ENCODE data around the gene KCNIP4. TPM values are rescaled to one million over a fixed set of nuclear protein-coding genes. Genes with fewer than 3 reads are reported as not detected.

The KCNIP4 gene
- total RNA-seq, 1 donor from 2014 or later = not detected

GRCh38 chr4:21195682-21196081, 752.9 kb downstream of the KCNIP4 start:
- ChIA-PET POLR2A (no interaction called here), CTCF (no interaction called here)
- no peaks in the 10 kb centered on the region for H3K4me1 Mint-ChIP-seq
- ATAC-seq (ENCODE audit: low read depth) = no peak
- no peak overlapping the region for H3K4me3 Mint-ChIP-seq
- intact Hi-C loops (cut with micrococcal nuclease) = no loop called here
- H3K27ac Mint-ChIP-seq = no peak overlapping the region
- H3K9me3 Mint-ChIP-seq = peaks cover 4% of the 10 kb centered on the region
- DNase-seq = no peak
- TF ChIP-seq, protein P1, sequence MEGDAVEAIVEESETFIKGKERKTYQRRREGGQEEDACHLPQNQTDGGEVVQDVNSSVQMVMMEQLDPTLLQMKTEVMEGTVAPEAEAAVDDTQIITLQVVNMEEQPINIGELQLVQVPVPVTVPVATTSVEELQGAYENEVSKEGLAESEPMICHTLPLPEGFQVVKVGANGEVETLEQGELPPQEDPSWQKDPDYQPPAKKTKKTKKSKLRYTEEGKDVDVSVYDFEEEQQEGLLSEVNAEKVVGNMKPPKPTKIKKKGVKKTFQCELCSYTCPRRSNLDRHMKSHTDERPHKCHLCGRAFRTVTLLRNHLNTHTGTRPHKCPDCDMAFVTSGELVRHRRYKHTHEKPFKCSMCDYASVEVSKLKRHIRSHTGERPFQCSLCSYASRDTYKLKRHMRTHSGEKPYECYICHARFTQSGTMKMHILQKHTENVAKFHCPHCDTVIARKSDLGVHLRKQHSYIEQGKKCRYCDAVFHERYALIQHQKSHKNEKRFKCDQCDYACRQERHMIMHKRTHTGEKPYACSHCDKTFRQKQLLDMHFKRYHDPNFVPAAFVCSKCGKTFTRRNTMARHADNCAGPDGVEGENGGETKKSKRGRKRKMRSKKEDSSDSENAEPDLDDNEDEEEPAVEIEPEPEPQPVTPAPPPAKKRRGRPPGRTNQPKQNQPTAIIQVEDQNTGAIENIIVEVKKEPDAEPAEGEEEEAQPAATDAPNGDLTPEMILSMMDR (IDR thresholded peaks at IDR 0.05) = no peak
- no peaks in the 10 kb centered on the region for H3K27me3 Mint-ChIP-seq
- H3K36me3 Mint-ChIP-seq (ENCODE audit: low read depth) = no peaks in the 10 kb centered on the region

- DNase-seq (no peak), ATAC-seq (ENCODE audit: low read depth) (no peak)
- ChIA-PET CTCF (no interaction called here), POLR2A (no interaction called here)
- Mint-ChIP-seq H3K4me3 (no peak overlapping the region), H3K27ac (no peak overlapping the region), H3K9me3 (peaks cover 4% of the 10 kb centered on the region), H3K36me3 (ENCODE audit: low read depth) (no peaks in the 10 kb centered on the region), H3K4me1 (no peaks in the 10 kb centered on the region), H3K27me3 (no peaks in the 10 kb centered on the region)
- TF ChIP-seq, protein P1 (IDR thresholded peaks at IDR 0.05) = no peak
- intact Hi-C loops (cut with micrococcal nuclease) = no loop called here
Measured at GRCh38 chr4:21192367-21192766, 756.2 kb downstream of the KCNIP4 start.

DNA sequence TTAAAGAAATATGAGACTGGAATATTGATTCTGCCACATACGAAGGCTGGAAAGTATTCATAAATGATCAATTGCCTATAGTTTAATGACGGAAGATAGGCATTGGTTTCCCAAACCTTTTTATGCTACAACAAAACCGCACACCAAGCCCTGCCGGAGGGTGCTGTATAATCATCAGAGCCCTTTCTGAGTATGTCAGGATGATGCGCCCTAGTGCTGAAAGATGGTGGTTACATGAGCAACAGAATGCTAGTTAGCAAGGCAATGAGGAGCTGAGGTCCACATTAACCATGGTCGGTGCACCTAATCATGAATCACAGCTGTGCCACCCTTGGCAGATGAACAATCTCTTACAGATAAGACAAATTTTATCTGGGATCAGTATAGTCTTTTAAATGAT, 757.3 kb downstream of the KCNIP4 start:
- Mint-ChIP-seq H3K4me3 (no peak overlapping the region), H3K27me3 (no peaks in the 10 kb centered on the region), H3K27ac (no peak overlapping the region), H3K36me3 (ENCODE audit: low read depth) (no peaks in the 10 kb centered on the region), H3K9me3 (peaks cover 4% of the 10 kb centered on the region), H3K4me1 (no peaks in the 10 kb centered on the region)
- ATAC-seq (ENCODE audit: low read depth) (no peak), DNase-seq (no peak)
- CTCF ChIA-PET = no interaction called here
- TF ChIP-seq, protein P1 (IDR thresholded peaks at IDR 0.05) = no peak
- POLR2A ChIA-PET = no interaction called here
- intact Hi-C loops (cut with micrococcal nuclease) = no loop called here

GRCh38 chr4:21184788-21185187, 763.8 kb downstream of the KCNIP4 start:
- Mint-ChIP-seq H3K4me3 (no peak overlapping the region), H3K27ac (no peak overlapping the region), H3K9me3 (peaks cover 5% of the 10 kb centered on the region), H3K36me3 (ENCODE audit: low read depth) (no peaks in the 10 kb centered on the region), H3K27me3 (no peaks in the 10 kb centered on the region), H3K4me1 (no peaks in the 10 kb centered on the region)
- DNase-seq (no peak), ATAC-seq (ENCODE audit: low read depth) (no peak)
- ChIA-PET POLR2A (no interaction called here), CTCF (no interaction called here)
- TF ChIP-seq, protein P1 (IDR thresholded peaks at IDR 0.05) = no peak
- intact Hi-C loops (cut with micrococcal nuclease) = no loop called here

- CTCF ChIA-PET = no interaction called here
- H3K27ac Mint-ChIP-seq = no peak overlapping the region
- intact Hi-C loops (cut with micrococcal nuclease) = no loop called here
Measured at GRCh38 chr4:21181716-21182115, 766.9 kb downstream of the KCNIP4 start.

More at GRCh38 chr4:21181716-21182115, 766.9 kb downstream of the KCNIP4 start:
- Mint-ChIP-seq H3K9me3 (peaks cover 6% of the 10 kb centered on the region), H3K4me3 (no peak overlapping the region), H3K36me3 (ENCODE audit: low read depth) (no peaks in the 10 kb centered on the region), H3K27me3 (no peaks in the 10 kb centered on the region), H3K4me1 (no peaks in the 10 kb centered on the region)
- ATAC-seq (ENCODE audit: low read depth) (no peak), DNase-seq (no peak)
- TF ChIP-seq, protein P1 (IDR thresholded peaks at IDR 0.05) = no peak
- POLR2A ChIA-PET = no interaction called here
